Esophagus squamous epithelium (tissue), 5 donors: ENCODE measurements around the gene THBS1. TPM values are rescaled to one million over a fixed set of nuclear protein-coding genes. Genes with fewer than 3 reads are reported as not detected.

Experiments used
- DNase-seq: peaks from one replicate; lab custom pipeline; 2025; lab: John Stamatoyannopoulos, UW
- H3K27ac ChIP-seq, 4 donors: fragments of 200-600 bp; sonication (generic); one replicate each; pipeline ENCODE4 v1.5.1; 2016 to 2019; ENCODE audit warnings: mild to moderate bottlenecking in 1 of 4
- H3K27me3 ChIP-seq, 4 donors: fragments of 200-600 bp; sonication (generic); 1 replicate in 3 of 4; 2 replicates in 1 of 4; pipeline versions ENCODE4 v1.5.1 to v1.6.0; 2017 to 2021; ENCODE audit warnings: antibody characterized with exemption in 1 of 4
- H3K36me3 ChIP-seq, 3 donors: fragments of 200-600 bp; sonication (generic); one replicate each; pipeline ENCODE4 v1.5.1; 2016 to 2019
- H3K4me1 ChIP-seq, 3 donors: fragments of 200-600 bp; sonication (generic); one replicate each; pipeline ENCODE4 v1.5.1; 2017 to 2019
- H3K4me3 ChIP-seq, 4 donors: fragments of 200-600 bp; sonication (generic); 1 replicate in 3 of 4; 2 replicates in 1 of 4; pipeline ENCODE4 v1.5.1; 2016 to 2019; ENCODE audit warnings: mild to moderate bottlenecking in 2 of 4, moderate library complexity in 1 of 4
- H3K9me3 ChIP-seq, 3 donors: fragments of 200-600 bp; sonication (generic); one replicate each; pipeline ENCODE4 v1.5.1; 2016 to 2019
- CTCF ChIP-seq, 6 experiments: fragments of 450-650 bp in 4 of 6; fragments of 200-600 bp in 2 of 6; sonication (generic) in 2 of 6; IDR thresholded peaks; one replicate each; pipeline ENCODE4 v1.5.1; 2016 to 2019; ENCODE audit warnings: antibody characterized with exemption in 6 of 6, mild to moderate bottlenecking in 4 of 6, moderate library complexity in 4 of 6
- POLR2A ChIP-seq, 4 donors: fragments of 450-650 bp; IDR thresholded peaks; one replicate each; pipeline ENCODE4 v1.6.1; 2017; ENCODE audit warnings: antibody characterized with exemption in 4 of 4, mild to moderate bottlenecking in 4 of 4, moderate library complexity in 3 of 4
- WGBS, 2 donors: methylation state at CpG; one replicate each; pipeline ENCODE4 v1.1.5; 2018; 5-methylcytosine and 5-hydroxymethylcytosine counted together
- intact Hi-C: fragments of 100-400 bp; cut with DNase I; formaldehyde crosslinking; loops from one replicate; pipeline ENCODE4 v1.15.0; 2022
- total RNA-seq, 4 donors: library from RNA; depleted of rRNA; stranded (reverse); fragments of >200 nt; gene quantifications; one replicate each; pipeline ENCODE4 v1.1.0, GENCODE V29; 2016
- donor health status: DM: yes; HTN: yes; CAD: no.

The THBS1 gene
- total RNA-seq, 4 donors from 2014 or later, result 6.3 to 110 (median 63.8) TPM

DNA sequence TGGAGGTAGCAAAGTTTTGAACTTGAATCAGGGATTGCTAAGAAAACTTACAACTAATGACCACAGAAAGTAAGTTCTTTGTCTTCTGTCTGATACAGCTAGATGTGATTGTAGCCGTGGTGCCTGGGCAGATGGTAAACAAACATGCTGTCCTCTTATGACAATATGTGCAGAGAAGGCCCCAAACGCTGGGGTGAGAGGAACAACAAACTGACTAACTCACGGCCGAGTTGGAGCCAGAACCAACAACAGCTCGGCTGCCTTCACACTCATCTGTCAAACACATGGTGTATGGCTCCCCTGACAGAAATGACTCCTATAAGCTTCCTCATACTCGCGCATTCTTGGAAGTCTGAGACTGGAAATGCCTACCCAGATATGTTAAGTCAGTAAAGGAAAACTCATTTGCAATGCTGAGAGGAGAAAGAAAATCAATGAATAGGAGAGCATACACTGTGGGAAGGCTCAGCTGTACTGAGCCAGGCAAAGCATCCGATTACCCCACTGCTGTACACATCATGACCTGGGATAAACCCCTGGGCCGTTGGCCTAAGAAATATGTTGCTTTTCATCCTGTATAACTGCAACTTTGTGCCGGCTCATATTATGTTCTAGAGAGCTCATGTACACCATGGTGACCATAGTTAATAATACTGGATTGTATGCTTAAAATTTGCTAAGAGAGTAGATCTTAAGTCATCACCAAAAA lies 5.7 kb downstream of the THBS1 start:
- intact Hi-C loops, result loop anchor here (10.0 kb wide), 1 partner anchor 168 kb away; no protein-coding TSS in a partner anchor
- Histone ChIP-seq H3K4me1 (peaks cover 7 to 81% (median 34%) of the 10 kb centered on the region in 3 donors), H3K9me3 (no peaks in the 10 kb centered on the region), H3K27me3 (no peaks in the 10 kb centered on the region), H3K27ac (peak overlapping the region in 3 of 4 donors; percentile 46 to 95 (median 47)), H3K36me3 (peaks cover 7 to 94% (median 53%) of the 10 kb centered on the region in 3 donors), H3K4me3 (peak overlapping the region in 1 of 4 donors; percentile 82)
- no peak for TF ChIP-seq CTCF (IDR thresholded peaks at IDR 0.05)
- TF ChIP-seq POLR2A (IDR thresholded peaks at IDR 0.05), result no peak
- 61 to 66% methylated on average over 8 to 10 of the region's 10 CpGs for WGBS, 2 donors
- no peak for DNase-seq

GRCh38 chr15:39587096-39587721 lies 6.3 kb downstream of the THBS1 start:
- peak in 1 of 4 donors; percentile 15 for TF ChIP-seq POLR2A (IDR thresholded peaks at IDR 0.05)
- no peak for TF ChIP-seq CTCF (IDR thresholded peaks at IDR 0.05)
- Histone ChIP-seq H3K4me3 (peak overlapping the region in 1 of 4 donors; percentile 82), H3K4me1 (peaks cover 7 to 74% (median 31%) of the 10 kb centered on the region in 3 donors), H3K9me3 (no peaks in the 10 kb centered on the region), H3K27me3 (no peaks in the 10 kb centered on the region), H3K36me3 (peaks cover 7 to 98% (median 57%) of the 10 kb centered on the region in 3 donors), H3K27ac (peak overlapping the region in 3 of 4 donors; percentile 28 to 95 (median 46))
- no peak for DNase-seq
- intact Hi-C loops, result loop anchor here (10.0 kb wide), 1 partner anchor 168 kb away; no protein-coding TSS in a partner anchor
- WGBS, 2 donors, result 81 to 94% methylated on average over 15 to 16 of the region's 17 CpGs

- peak overlapping the region in 1 of 4 donors; percentile 15 for H3K4me3 ChIP-seq
- H3K4me1 ChIP-seq, result peaks cover under 1 to 67% (median 25%) of the 10 kb centered on the region in 3 donors
- TF ChIP-seq CTCF (IDR thresholded peaks at IDR 0.05), result no peak
- no peak for TF ChIP-seq POLR2A (IDR thresholded peaks at IDR 0.05)
- no peaks in the 10 kb centered on the region for H3K27me3 ChIP-seq
- no peak for DNase-seq
- intact Hi-C loops, result loop anchor here (10.0 kb wide), 1 partner anchor 167 kb away; no protein-coding TSS in a partner anchor
- H3K9me3 ChIP-seq, result no peaks in the 10 kb centered on the region
- WGBS, 2 donors, result 61% methylated on average over 9 to 13 of the region's 13 CpGs
- peaks cover 7 to 98% (median 57%) of the 10 kb centered on the region in 3 donors for H3K36me3 ChIP-seq
- peak overlapping the region in 3 of 4 donors; percentile 28 to 95 (median 46) for H3K27ac ChIP-seq
Observed at GRCh38 chr15:39587731-39588530, 7.1 kb downstream of the THBS1 start.

DNA sequence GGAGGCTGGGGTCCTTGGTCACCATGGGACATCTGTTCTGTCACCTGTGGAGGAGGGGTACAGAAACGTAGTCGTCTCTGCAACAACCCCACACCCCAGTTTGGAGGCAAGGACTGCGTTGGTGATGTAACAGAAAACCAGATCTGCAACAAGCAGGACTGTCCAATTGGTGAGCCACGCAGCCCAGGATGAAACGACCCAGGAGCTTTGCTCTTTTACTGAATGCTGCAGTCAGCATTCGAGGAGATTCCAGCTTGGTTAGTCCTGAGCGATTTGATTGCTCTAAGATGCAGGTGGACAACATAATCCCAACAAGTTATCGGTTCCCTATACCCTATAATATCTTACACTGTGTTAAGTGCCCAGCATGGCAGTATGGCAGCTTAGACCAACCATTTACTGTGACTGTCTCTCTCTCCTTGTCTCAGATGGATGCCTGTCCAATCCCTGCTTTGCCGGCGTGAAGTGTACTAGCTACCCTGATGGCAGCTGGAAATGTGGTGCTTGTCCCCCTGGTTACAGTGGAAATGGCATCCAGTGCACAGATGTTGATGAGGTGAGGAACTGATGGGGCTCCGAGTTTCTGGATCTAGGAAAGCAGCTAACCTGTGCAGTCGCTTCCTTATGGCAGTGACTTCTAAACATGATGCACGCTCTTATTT lies 7.8 kb downstream of the THBS1 start:
- intact Hi-C loops, result loop anchor here (10.0 kb wide), 1 partner anchor 166 kb away; no protein-coding TSS in a partner anchor
- no peaks in the 10 kb centered on the region for H3K9me3 ChIP-seq
- DNase-seq, result no peak
- no peak overlapping the region for H3K4me3 ChIP-seq
- H3K27ac ChIP-seq, result peak overlapping the region in 2 of 4 donors; percentile 45 to 95
- WGBS, 2 donors, result 86 to 93% methylated on average over 12 to 13 of the region's 13 CpGs
- peaks cover 0 to 63% (median 25%) of the 10 kb centered on the region in 3 donors for H3K4me1 ChIP-seq
- no peaks in the 10 kb centered on the region for H3K27me3 ChIP-seq
- TF ChIP-seq CTCF (IDR thresholded peaks at IDR 0.05), result no peak
- TF ChIP-seq POLR2A (IDR thresholded peaks at IDR 0.05), result no peak
- H3K36me3 ChIP-seq, result peaks cover 7 to 100% (median 57%) of the 10 kb centered on the region in 3 donors
